Panc1 (cell line): ENCODE results near the gene DENND4C. TPM values are rescaled to one million over a fixed set of nuclear protein-coding genes. Genes with fewer than 3 reads are reported as not detected.
"Not testable (repeated sequence)": the region's sequence is repeated elsewhere in the genome, so short reads cannot be mapped to it uniquely, and the experiment has no call there.

Experiments used
- ATAC-seq: fragments of 200-7000 bp; cut with Tn5 transposase; 2 replicates; pipeline ENCODE4 v1.9.1; 2020; ENCODE audit warnings: mild to moderate bottlenecking, moderate library complexity
- BruUV-seq: library from RNA; stranded (reverse); fragments of 400-500 nt; replicated peaks from 2 replicates; lab custom pipeline; 2021; lab: Mats Ljungman, UMichigan
- CTCF ChIA-PET: fragments of 300-600 bp; sonication (Branson Sonifier 250); formaldehyde crosslinking; loops from one replicate; lab custom pipeline; 2022; ENCODE audit warnings: antibody characterized with exemption; lab: Charles Lee
- POLR2A ChIA-PET: fragments of 300-600 bp; sonication (Branson Sonifier 250); formaldehyde crosslinking; loops from one replicate; lab custom pipeline; 2022; ENCODE audit warnings: antibody characterized with exemption; lab: Charles Lee
- DNase-seq: peaks from one replicate; pipeline ENCODE4 v3.0.0-alpha.2; 2010; ENCODE audit warnings: low read depth, low spot score
- H3K27ac ChIP-seq: 2 replicates; pipeline ENCODE4 v1.5.1; 2011; ENCODE audit warnings: mild to moderate bottlenecking, low read length, inconsistent platforms
- H3K27me3 ChIP-seq: fragments of 200-500 bp; sonication (Bioruptor generic); 2 replicates; pipeline ENCODE4 v1.6.0; 2014; ENCODE audit warnings: low read length, inconsistent platforms; ENCODE audit not compliant: control insufficient read depth, insufficient read depth
- H3K36me3 ChIP-seq: fragments of 200-500 bp; sonication (Bioruptor generic); 2 replicates; pipeline ENCODE4 v1.5.1; 2014; ENCODE audit warnings: inconsistent platforms, mild to moderate bottlenecking, low read length, moderate library complexity; ENCODE audit not compliant: control insufficient read depth, insufficient read depth
- H3K4me1 ChIP-seq: 2 replicates; pipeline ENCODE4 v1.5.1; 2011; ENCODE audit warnings: inconsistent platforms, mild to moderate bottlenecking, low read length, moderate library complexity; ENCODE audit not compliant: control insufficient read depth, insufficient read depth
- H3K4me3 ChIP-seq, 2 experiments: 2 replicates each; pipeline ENCODE4 v1.5.1; 2011 to 2012; ENCODE audit warnings: low read depth in 2 of 2, low read length in 2 of 2, mild to moderate bottlenecking in 2 of 2, inconsistent platforms in 1 of 2, moderate library complexity in 1 of 2
- H3K9me3 ChIP-seq: fragments of 200-500 bp; sonication (Bioruptor generic); 2 replicates; pipeline ENCODE4 v1.5.1; 2014; ENCODE audit warnings: low read depth, mild to moderate bottlenecking, inconsistent platforms, low read length, moderate library complexity; ENCODE audit not compliant: control insufficient read depth, insufficient read depth
- CTCF ChIP-seq: fragments of 450-650 bp; IDR thresholded peaks from 2 replicates; pipeline ENCODE4 v1.5.1; 2017; ENCODE audit warnings: mild to moderate bottlenecking
- POLR2AphosphoS5 ChIP-seq: IDR thresholded peaks from 2 replicates; pipeline ENCODE4 v1.6.1; 2012; ENCODE audit warnings: mild to moderate bottlenecking, low read depth, low read length, moderate library complexity
- REST ChIP-seq, 2 experiments: IDR thresholded peaks; 2 replicates each; pipeline ENCODE4 v1.6.1; 2011 to 2012; ENCODE audit warnings: low read depth in 2 of 2, control low read depth in 1 of 2, low read length in 1 of 2, mild to moderate bottlenecking in 1 of 2, moderate library complexity in 1 of 2; ENCODE audit not compliant: insufficient read depth in 1 of 2
- SIN3A ChIP-seq: IDR thresholded peaks from 2 replicates; pipeline ENCODE4 v1.6.1; 2012; ENCODE audit warnings: low read depth, mild to moderate bottlenecking, low read length, moderate library complexity, borderline replicate concordance; ENCODE audit not compliant: insufficient read depth
- TCF7L2 ChIP-seq: IDR thresholded peaks from 2 replicates; pipeline ENCODE4 v1.6.1; 2011; ENCODE audit warnings: mild to moderate bottlenecking, low read depth, low read length, inconsistent platforms
- in situ Hi-C: cut with HindIII; loops from 2 replicates; pipeline ENCODE4 v1.10.0; 2016; ENCODE audit warnings: low sequenced_read_pairs, low pct_unique_long_range_greater_than_20kb
- intact Hi-C: fragments of 100-400 bp; cut with micrococcal nuclease; formaldehyde crosslinking; loops from one replicate; pipeline ENCODE4 v1.10.0; 2022; ENCODE audit not compliant: unreplicated experiment
- total RNA-seq: library from RNA; stranded (reverse); gene quantifications from one replicate; pipeline ENCODE4 v1.2.1, GENCODE V29; 2021; ENCODE audit not compliant: unreplicated experiment

DENND4C gene
- total RNA-seq, 1 experiment from 2014 or later, result 10.5 TPM

GRCh38 chr9:19397845-19398244 lies 167.4 kb downstream of the DENND4C start:
- TF ChIP-seq TCF7L2 (no peak), CTCF (no peak), REST (IDR thresholded peaks at IDR 0.05; ENCODE audit: insufficient read depth in 1 of 2, low read depth in 2 of 2, low read length in 1 of 2) (no peak), POLR2AphosphoS5 (no peak), SIN3A (no peak)
- no peaks in the 10 kb centered on the region for H3K36me3 ChIP-seq
- no peaks in the 10 kb centered on the region for H3K4me1 ChIP-seq
- ATAC-seq, result no peak
- H3K9me3 ChIP-seq, result no peaks in the 10 kb centered on the region
- H3K27ac ChIP-seq, result no peak overlapping the region
- POLR2A ChIA-PET, result no interaction called here
- H3K27me3 ChIP-seq, result no peaks in the 10 kb centered on the region
- H3K4me3 ChIP-seq, result no peak overlapping the region
- CTCF ChIA-PET, result interaction anchor here (0.6 kb wide), 1 partner anchor 43 kb away, joined by 3 read pairs; no protein-coding TSS in a partner anchor
- intact Hi-C loops, result no loop called here
- no TSS peak for BruUV-seq
- no peak for DNase-seq
- in situ Hi-C loops, result no loop called here

DNA sequence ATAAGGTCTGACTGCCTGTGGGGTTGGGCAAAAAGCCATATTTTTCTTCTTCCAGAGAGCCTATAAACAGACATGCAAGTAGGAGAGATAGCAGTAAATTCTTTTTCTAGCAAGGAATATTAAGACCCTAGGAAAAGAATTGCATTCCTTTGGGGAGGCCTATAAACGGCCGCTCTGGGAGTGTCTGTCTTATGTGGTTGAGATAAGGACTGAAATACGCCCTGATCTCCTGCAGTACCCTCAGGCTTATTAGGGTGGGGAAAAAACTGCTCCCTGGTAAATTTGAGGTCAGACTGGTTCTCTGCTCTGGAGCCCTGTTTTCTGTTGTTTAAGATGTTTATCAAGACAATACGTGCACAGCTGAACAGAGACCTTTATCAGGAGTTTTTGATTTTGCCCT lies 172.7 kb downstream of the DENND4C start:
- CTCF ChIA-PET, H3K9me3 ChIP-seq, DNase-seq, intact Hi-C loops, POLR2A ChIA-PET, H3K4me3 ChIP-seq, H3K27ac ChIP-seq, ATAC-seq, H3K27me3 ChIP-seq, in situ Hi-C loops, BruUV-seq, H3K4me1 ChIP-seq, H3K36me3 ChIP-seq: not testable (repeated sequence)

GRCh38 chr9:19404283-19405075 lies 174.0 kb downstream of the DENND4C start:
- in situ Hi-C loops, result no loop called here
- ATAC-seq, result no peak
- intact Hi-C loops, result no loop called here
- Histone ChIP-seq H3K36me3 (no peaks in the 10 kb centered on the region), H3K27ac (no peak overlapping the region), H3K4me3 (no peak overlapping the region), H3K9me3 (no peaks in the 10 kb centered on the region), H3K27me3 (no peaks in the 10 kb centered on the region), H3K4me1 (no peaks in the 10 kb centered on the region)
- ChIA-PET CTCF (no interaction called here), POLR2A (no interaction called here)
- BruUV-seq, result no TSS peak
- DNase-seq, result no peak
- TF ChIP-seq POLR2AphosphoS5 (no peak), TCF7L2 (no peak), REST (IDR thresholded peaks at IDR 0.05; ENCODE audit: insufficient read depth in 1 of 2, low read depth in 2 of 2, low read length in 1 of 2) (no peak), SIN3A (no peak), CTCF (no peak)
